K562 (cell line): Measurements from ENCODE around the gene CAPRIN1. TPM values are rescaled to one million over a fixed set of nuclear protein-coding genes. Genes with fewer than 3 reads are reported as not detected.
A peak's percentile ranks its signal among the peaks of the same experiment; 100 is the strongest.

ENCODE experiments used
- BRF2 ChIP-seq: IDR thresholded peaks from 3 replicates; pipeline ENCODE4 v1.6.1; 2011; ENCODE audit warnings: borderline replicate concordance, mild to moderate bottlenecking; ENCODE audit not compliant: insufficient read length, insufficient read depth
- GABPA ChIP-seq: fragments of 200-800 bp; sonication (Bioruptor generic); conservative IDR thresholded peaks from 2 replicates; pipeline ENCODE4 v1.6.1; 2016; ENCODE audit warnings: low read depth, missing genetic modification characterization, missing compliant biosample characterization
- LCOR ChIP-seq: sonication (generic); formaldehyde crosslinking; IDR thresholded peaks from 2 replicates; pipeline ENCODE4 v1.8.0; 2022; ENCODE audit warnings: mild to moderate bottlenecking, missing genetic modification reagents
- MAFK ChIP-seq: IDR thresholded peaks from 2 replicates; pipeline ENCODE4 v1.6.1; 2011; ENCODE audit warnings: low read length, improper control_type of control experiment
- MBD1 ChIP-seq: fragments of 250-450 bp; sonication (Bioruptor Pico); IDR thresholded peaks from 2 replicates; pipeline ENCODE4 v1.8.0; 2022; ENCODE audit warnings: inconsistent platforms
- MCM5 ChIP-seq: fragments of 450-650 bp; IDR thresholded peaks from 2 replicates; pipeline ENCODE4 v1.6.1; 2016; ENCODE audit warnings: low read depth
- MEF2D ChIP-seq: conservative IDR thresholded peaks from 2 replicates; pipeline ENCODE4 v1.6.1; 2016; ENCODE audit warnings: low read depth, missing genetic modification characterization, missing compliant biosample characterization
- MYC ChIP-seq, 2 experiments: fragments of 250-450 bp in 1 of 2; sonication (Bioruptor Pico) in 1 of 2; IDR thresholded peaks; 2 replicates each; pipeline versions ENCODE4 v1.5.1 to v1.6.1; 2012 to 2021; ENCODE audit warnings: low read depth in 2 of 2, borderline replicate concordance in 1 of 2, improper control_type of control experiment in 1 of 2, low read length in 1 of 2, mild to moderate bottlenecking in 1 of 2, moderate library complexity in 1 of 2
- NFIC ChIP-seq: fragments of 450-650 bp; IDR thresholded peaks from 2 replicates; pipeline ENCODE4 v1.6.1; 2017; ENCODE audit warnings: mild to moderate bottlenecking, inconsistent platforms
- NR2C1 ChIP-seq, 2 experiments: fragments of 450-650 bp; IDR thresholded peaks; 2 replicates each; pipeline ENCODE4 v1.6.1; 2017; ENCODE audit warnings: mild to moderate bottlenecking in 2 of 2, antibody characterized with exemption in 1 of 2, inconsistent platforms in 1 of 2, missing compliant biosample characterization in 1 of 2, missing genetic modification characterization in 1 of 2
- PBX2 ChIP-seq, 2 experiments: IDR thresholded peaks in 1 of 2; conservative IDR thresholded peaks in 1 of 2; 2 replicates each; pipeline ENCODE4 v1.6.1; 2016; ENCODE audit warnings: low read depth in 2 of 2, mild to moderate bottlenecking in 1 of 2, missing compliant biosample characterization in 1 of 2, missing genetic modification characterization in 1 of 2, moderate library complexity in 1 of 2
- PHF21A ChIP-seq: fragments of 450-650 bp; IDR thresholded peaks from 2 replicates; pipeline ENCODE4 v1.6.1; 2017; ENCODE audit warnings: low read depth, borderline replicate concordance
- RBBP5 ChIP-seq: fragments of 200-600 bp; sonication (generic); IDR thresholded peaks from 2 replicates; pipeline ENCODE4 v1.6.1; 2012; ENCODE audit warnings: borderline replicate concordance, mild to moderate bottlenecking, low read length, control low read depth, inconsistent platforms; ENCODE audit not compliant: insufficient read depth, poor library complexity, severe bottlenecking
- RBM17 ChIP-seq: fragments of 200-400 bp; formaldehyde crosslinking; IDR thresholded peaks from 2 replicates; pipeline ENCODE4 v1.6.1; 2017; ENCODE audit warnings: low read depth, mild to moderate bottlenecking, low read length, borderline replicate concordance
- SRSF3 ChIP-seq: fragments of 200-400 bp; formaldehyde crosslinking; IDR thresholded peaks from 2 replicates; pipeline ENCODE4 v1.6.1; 2016; ENCODE audit warnings: mild to moderate bottlenecking, low read length, moderate library complexity; ENCODE audit not compliant: insufficient read depth
- ZEB2 ChIP-seq: fragments of 450-650 bp; IDR thresholded peaks from 2 replicates; pipeline ENCODE4 v1.6.1; 2016
- ZNF444 ChIP-seq: fragments of 250-450 bp; sonication (Bioruptor Pico); IDR thresholded peaks from 2 replicates; pipeline ENCODE4 v1.4.0; 2020; ENCODE audit warnings: mild to moderate bottlenecking, moderate library complexity
- ZNF589 ChIP-seq: fragments of 200-800 bp; sonication (Bioruptor generic); IDR thresholded peaks from 2 replicates; pipeline ENCODE4 v1.6.1; 2016; ENCODE audit warnings: low read depth, missing genetic modification characterization, missing compliant biosample characterization
- ZNF644 ChIP-seq: fragments of 200-800 bp; sonication (Bioruptor generic); IDR thresholded peaks from 2 replicates; pipeline ENCODE4 v1.6.1; 2016; ENCODE audit warnings: low read depth, missing genetic modification characterization, missing compliant biosample characterization
- ZNF695 ChIP-seq: fragments of 450-650 bp; formaldehyde crosslinking; IDR thresholded peaks from 2 replicates; pipeline ENCODE4 v1.4.0; 2020; ENCODE audit warnings: mild to moderate bottlenecking, moderate library complexity
- polyA plus RNA-seq, 8 experiments: library from polyadenylated mRNA; depleted of rRNA in 4 of 8; stranded (reverse) in 5 of 8; unstranded in 3 of 8; fragments of >200 nt; fragmentation: Nextera tagmentation in 2 of 8; fragmentation: Illumina TruSeq in 1 of 8; extraction: Ambion mirVana in 2 of 8; extraction: Trizol in 1 of 8; gene quantifications; 2 replicates each; pipeline versions ENCODE4 v1.2.1 to v1.2.3, GENCODE V29; 2011 to 2014; ENCODE audit warnings: inconsistent platforms in 1 of 8, missing spikeins in 1 of 8
- total RNA-seq, 7 experiments: library from RNA; depleted of rRNA in 6 of 7; stranded (reverse); fragments of >200 nt in 6 of 7; fragmentation: Illumina TruSeq in 2 of 7; extraction: Trizol in 2 of 7; gene quantifications; 2 replicates each; pipeline versions ENCODE4 v1.2.1 to v1.2.3, GENCODE V29; 2011 to 2021; ENCODE audit warnings: low replicate concordance in 1 of 7

The CAPRIN1 gene
- total and polyA plus RNA-seq, 9 of the 15 experiments (the other 6 are each of a cell fraction or from before 2014, with no cell fraction given) = 49.6 to 271 (median 244) TPM

GRCh38 chr11:34105079-34105956, 53.8 kb downstream of the CAPRIN1 start, which contains the start of gene NAT10 (continued):
- TF ChIP-seq GABPA (0 out of 2 replicates have a peak, but pooled peaks have one; percentile 30), LCOR (CRISPR knock-in tag) (no peak; the same call in 1 of the 2 replicates), MAFK (no peak; the same call in 1 of the 2 replicates), MEF2D (tag) (peak; percentile 63; the same call in 1 of the 2 replicates), NFIC (peak; percentile 23; the same call in 1 of the 2 replicates), MBD1 (CRISPR knock-in tag) (no peak), MCM5 (no peak), ZEB2 (no peak), SRSF3 (0 out of 2 replicates have a peak, but pooled peaks have one; percentile 95), RBM17 (no peak), ZNF589 (CRISPR knock-in tag) (0 out of 2 replicates have a peak, but pooled peaks have one; percentile 47), RBBP5 (peak; percentile 94), MYC (IDR thresholded peaks at IDR 0.05; ENCODE audit: low read depth, low read length) (peak; percentile 100), MYC (CRISPR knock-in tag; IDR thresholded peaks at IDR 0.05; ENCODE audit: borderline replicate concordance, low read depth) (peak; percentile 97), ZNF444 (CRISPR knock-in tag) (no peak; the same call in 1 of the 2 replicates), ZNF695 (CRISPR knock-in tag) (peak; percentile 80; the same call in 1 of the 2 replicates), PBX2 (CRISPR knock-in tag; IDR thresholded peaks at IDR 0.05; ENCODE audit: low read depth) (no peak), PBX2 (tag; conservative IDR thresholded peaks at IDR 0.05; ENCODE audit: low read depth) (no peak), NR2C1 (IDR thresholded peaks at IDR 0.05) (peak; percentile 57), NR2C1 (tag; IDR thresholded peaks at IDR 0.05) (peak; percentile 74; the same call in 1 of the 2 replicates), BRF2 (no peak), ZNF644 (tag) (no peak), PHF21A (no peak)
